NT2/D1 (cell line): Measurements from ENCODE around the gene MT1M.

ENCODE experiments used
- SUZ12 ChIP-seq: IDR thresholded peaks from 2 replicates; pipeline ENCODE4 v1.6.1; 2011; ENCODE audit not compliant: insufficient read length, insufficient read depth; ENCODE audit errors: extremely low read depth
- YY1 ChIP-seq: IDR thresholded peaks from 2 replicates; pipeline ENCODE4 v1.6.1; 2011; ENCODE audit not compliant: insufficient read length, insufficient read depth
- ZNF274 ChIP-seq: IDR thresholded peaks from 2 replicates; pipeline ENCODE4 v1.6.1; 2011; ENCODE audit warnings: mild to moderate bottlenecking, low read depth, low read length

GRCh38 chr16:56588781-56589140 lies 43.7 kb upstream of the MT1M start:
- TF ChIP-seq ZNF274 (no peak), SUZ12 (no peak), YY1 (no peak)
